Endothelial cell of umbilical vein (primary cell): ENCODE data around the gene MYLK2. TPM values are rescaled to one million over a fixed set of nuclear protein-coding genes. Genes with fewer than 3 reads are reported as not detected.

Source experiments
- BruUV-seq: library from RNA; stranded (reverse); fragments of 400-500 nt; replicated peaks from 2 replicates; lab custom pipeline; 2021; lab: Mats Ljungman, UMichigan
- CTCF ChIA-PET: fragments of 300-600, 350-600 bp; sonication (Branson Sonifier 250); formaldehyde crosslinking; loops from one replicate; lab custom pipeline; 2021; ENCODE audit warnings: antibody characterized with exemption, inconsistent platforms; lab: Charles Lee
- POLR2A ChIA-PET: fragments of 300-600, 350-600 bp; sonication (Branson Sonifier 250); formaldehyde crosslinking; loops from one replicate; lab custom pipeline; 2021; ENCODE audit warnings: antibody characterized with exemption, inconsistent platforms; lab: Charles Lee
- DNase-seq: peaks from one replicate; pipeline ENCODE4 v3.0.0-alpha.2; 2011; ENCODE audit warnings: low read depth, low spot score
- FAIRE-seq: peaks from 2 replicates; lab custom pipeline; 2011; peaks lifted over from hg19 to GRCh38; lab: Jason Lieb, UNC
- H2AFZ ChIP-seq: 2 replicates; pipeline ENCODE4 v1.6.0; 2012; ENCODE audit warnings: low read depth, low read length, control low read depth, inconsistent platforms
- H3K27ac ChIP-seq: 2 replicates; pipeline ENCODE4 v1.5.1; 2011; ENCODE audit warnings: low read depth, mild to moderate bottlenecking, control low read depth, low read length, moderate library complexity; ENCODE audit not compliant: insufficient read depth
- H3K27me3 ChIP-seq, 2 experiments: 2 replicates each; pipeline versions ENCODE4 v1.6.0 to v1.6.1; 2011; ENCODE audit warnings: low read length in 2 of 2, mixed read lengths in 1 of 2; ENCODE audit not compliant: control insufficient read depth in 2 of 2, insufficient read depth in 2 of 2
- H3K36me3 ChIP-seq, 2 experiments: 2 replicates in 1 of 2; 3 replicates in 1 of 2; pipeline ENCODE4 v1.5.1; 2011; ENCODE audit warnings: low read length in 2 of 2, mild to moderate bottlenecking in 1 of 2, moderate library complexity in 1 of 2; ENCODE audit not compliant: control insufficient read depth in 2 of 2, insufficient read depth in 2 of 2; ENCODE audit errors: extremely low read depth in 1 of 2
- H3K4me1 ChIP-seq: 3 replicates; pipeline ENCODE4 v1.5.1; 2011; ENCODE audit warnings: mild to moderate bottlenecking, low read length; ENCODE audit not compliant: control insufficient read depth, insufficient read depth; ENCODE audit errors: extremely low read depth
- H3K4me2 ChIP-seq: 2 replicates; pipeline ENCODE4 v1.6.1; 2011; ENCODE audit warnings: low read length, control low read depth, mixed read lengths; ENCODE audit not compliant: insufficient read depth
- H3K4me3 ChIP-seq, 3 experiments: fragments of 200-600 bp in 1 of 3; sonication (generic), shearing (Covaris generic) in 1 of 3; replicated peaks in 1 of 3; 2 replicates each; pipeline ENCODE4 v1.5.1; 2011 to 2016; ENCODE audit warnings: control low read depth in 3 of 3, low read length in 3 of 3, mild to moderate bottlenecking in 2 of 3, inconsistent platforms in 1 of 3, low read depth in 1 of 3, moderate library complexity in 1 of 3; ENCODE audit not compliant: insufficient read depth in 1 of 3
- H3K79me2 ChIP-seq: 2 replicates; pipeline ENCODE4 v1.6.0; 2012; ENCODE audit warnings: low read length, inconsistent platforms; ENCODE audit not compliant: control insufficient read depth, insufficient read depth
- H3K9ac ChIP-seq: replicated peaks from 2 replicates; pipeline ENCODE3; 2011; ENCODE audit warnings: low read length, control low read depth; ENCODE audit not compliant: insufficient read depth; ENCODE audit errors: extremely low read depth
- H3K9me1 ChIP-seq: replicated peaks from 3 replicates; pipeline ENCODE4 v1.6.0; 2011; ENCODE audit warnings: mild to moderate bottlenecking, low read length; ENCODE audit not compliant: control insufficient read depth, insufficient read depth; ENCODE audit errors: extremely low read depth
- H3K9me3 ChIP-seq: replicated peaks from 2 replicates; pipeline ENCODE4 v1.5.1; 2012; ENCODE audit warnings: low read length, inconsistent platforms; ENCODE audit not compliant: control insufficient read depth, insufficient read depth
- H4K20me1 ChIP-seq: replicated peaks from 2 replicates; pipeline ENCODE3; 2011; ENCODE audit warnings: mild to moderate bottlenecking, low read length; ENCODE audit not compliant: control insufficient read depth, insufficient read depth; ENCODE audit errors: extremely low read depth
- EZH2 ChIP-seq: IDR thresholded peaks from 2 replicates; pipeline ENCODE4 v1.6.1; 2012; ENCODE audit warnings: borderline replicate concordance, low read depth, mild to moderate bottlenecking, moderate library complexity, low read length, inconsistent platforms; ENCODE audit not compliant: severe bottlenecking
- GATA2 ChIP-seq: IDR thresholded peaks from 2 replicates; pipeline ENCODE4 v1.7.0; 2011; ENCODE audit warnings: low read depth, mild to moderate bottlenecking, moderate library complexity, mixed read lengths, low read length; ENCODE audit not compliant: insufficient read length, insufficient read depth
- JUN ChIP-seq: IDR thresholded peaks from 2 replicates; pipeline ENCODE4 v1.6.1; 2011; ENCODE audit warnings: borderline replicate concordance, low read depth; ENCODE audit not compliant: insufficient read length, insufficient read depth
- MYC ChIP-seq: IDR thresholded peaks from one replicate; pipeline ENCODE4 v1.6.1; 2011; ENCODE audit warnings: mild to moderate bottlenecking, low read depth, low read length
- POLR2A ChIP-seq: IDR thresholded peaks from 2 replicates; pipeline ENCODE4 v1.6.1; 2012; ENCODE audit warnings: low read depth, mild to moderate bottlenecking, control low read depth, low read length
- dilution Hi-C: fragments of 300-500 bp; cut with MboI; formaldehyde crosslinking; loops from one replicate; pipeline ENCODE4 v1.15.0; 2019; ENCODE audit warnings: low sequenced_read_pairs; ENCODE audit not compliant: extremely low pct_ligation_motif_present
- intact Hi-C: fragments of 100-400 bp; cut with micrococcal nuclease; formaldehyde crosslinking; loops from one replicate; pipeline ENCODE4 v1.10.0; 2022
- polyA plus RNA-seq, 4 experiments: library from polyadenylated mRNA; depleted of rRNA in 3 of 4; stranded (reverse) in 3 of 4; unstranded in 1 of 4; fragments of >200 nt; gene quantifications; 2 replicates each; pipeline versions ENCODE4 v1.2.1 to v1.2.3, GENCODE V29; 2011 to 2012; ENCODE audit warnings: missing spikeins in 1 of 4
- total RNA-seq: library from RNA; stranded (reverse); gene quantifications from 2 replicates; pipeline ENCODE4 v1.2.3, GENCODE V29; 2021
- TF ChIP-seq, protein P1 (sequence below): IDR thresholded peaks from 2 replicates; pipeline ENCODE4 v1.6.1; 2011; ENCODE audit not compliant: insufficient read depth, insufficient read length
- TF ChIP-seq, protein P2 (sequence below), 2 donors: IDR thresholded peaks; 1 replicate in 1 of 2; 2 replicates in 1 of 2; pipeline ENCODE4 v1.5.1; 2011; ENCODE audit warnings: low read length in 2 of 2, mild to moderate bottlenecking in 2 of 2, moderate library complexity in 2 of 2, control low read depth in 1 of 2, inconsistent platforms in 1 of 2, low read depth in 1 of 2; ENCODE audit not compliant: insufficient read depth in 1 of 2; ENCODE audit errors: extremely low read depth in 1 of 2

The MYLK2 gene
- total and polyA plus RNA-seq, 2 donors (not counting 3 experiments of a cell fraction or from before 2014, with no cell fraction given), result 2.6 to 2.7 TPM

DNA sequence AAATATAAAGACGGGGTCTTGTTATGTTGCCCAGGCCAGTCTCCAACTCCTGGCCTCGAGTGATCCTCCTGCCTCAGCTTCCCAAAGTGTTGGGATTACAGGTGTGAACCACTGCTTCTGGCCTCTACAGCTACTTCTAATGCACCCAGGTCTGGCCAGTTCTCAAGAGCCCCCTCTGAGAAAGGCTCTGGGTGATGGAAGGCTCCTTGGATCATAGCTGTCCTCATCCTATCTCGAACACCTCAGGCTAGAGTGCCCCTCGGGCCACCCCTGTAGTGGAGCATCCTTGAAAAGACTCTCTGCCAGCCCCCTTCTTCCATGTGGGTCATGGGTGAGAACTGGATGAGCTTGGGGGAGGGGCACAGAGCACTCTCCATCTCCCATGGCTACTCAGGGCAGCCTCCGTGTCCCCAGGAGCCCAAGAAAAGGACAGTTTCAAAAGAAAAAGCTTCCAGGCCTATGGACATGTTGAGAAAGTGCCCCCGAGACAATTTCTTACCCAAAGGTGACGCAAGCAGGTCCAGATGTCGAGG, 714 bp upstream of the MYLK2 start:
- no peaks in the 10 kb centered on the region for H3K9me1 ChIP-seq
- no peaks in the 10 kb centered on the region for H3K27me3 ChIP-seq
- DNase-seq (no peak), FAIRE-seq (no peak)
- H3K4me3 ChIP-seq, result no peak overlapping the region
- no peaks in the 10 kb centered on the region for H3K79me2 ChIP-seq
- BruUV-seq, result no TSS peak
- no peak overlapping the region for H2AFZ ChIP-seq
- CTCF ChIA-PET, result interaction anchor here (2.1 to 25.3 kb wide), 3 partner anchors 15 to 212 kb away, joined by 8 to 619 read pairs (median 8); partner anchors contain the start of gene FOXS1
- H3K36me3 ChIP-seq, result no peaks in the 10 kb centered on the region
- dilution Hi-C loops, result no loop called here
- intact Hi-C loops, result no loop called here
- H3K4me2 ChIP-seq, result no peak overlapping the region
- POLR2A ChIA-PET, result interaction anchor here (0.6 kb wide), 1 partner anchor 604 kb away, joined by 8 read pairs; no protein-coding TSS in a partner anchor
- H3K27ac ChIP-seq, result no peak overlapping the region
- H4K20me1 ChIP-seq, result no peaks in the 10 kb centered on the region
- TF ChIP-seq, protein P1, sequence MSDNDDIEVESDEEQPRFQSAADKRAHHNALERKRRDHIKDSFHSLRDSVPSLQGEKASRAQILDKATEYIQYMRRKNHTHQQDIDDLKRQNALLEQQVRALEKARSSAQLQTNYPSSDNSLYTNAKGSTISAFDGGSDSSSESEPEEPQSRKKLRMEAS, result no peak
- TF ChIP-seq, protein P2, sequence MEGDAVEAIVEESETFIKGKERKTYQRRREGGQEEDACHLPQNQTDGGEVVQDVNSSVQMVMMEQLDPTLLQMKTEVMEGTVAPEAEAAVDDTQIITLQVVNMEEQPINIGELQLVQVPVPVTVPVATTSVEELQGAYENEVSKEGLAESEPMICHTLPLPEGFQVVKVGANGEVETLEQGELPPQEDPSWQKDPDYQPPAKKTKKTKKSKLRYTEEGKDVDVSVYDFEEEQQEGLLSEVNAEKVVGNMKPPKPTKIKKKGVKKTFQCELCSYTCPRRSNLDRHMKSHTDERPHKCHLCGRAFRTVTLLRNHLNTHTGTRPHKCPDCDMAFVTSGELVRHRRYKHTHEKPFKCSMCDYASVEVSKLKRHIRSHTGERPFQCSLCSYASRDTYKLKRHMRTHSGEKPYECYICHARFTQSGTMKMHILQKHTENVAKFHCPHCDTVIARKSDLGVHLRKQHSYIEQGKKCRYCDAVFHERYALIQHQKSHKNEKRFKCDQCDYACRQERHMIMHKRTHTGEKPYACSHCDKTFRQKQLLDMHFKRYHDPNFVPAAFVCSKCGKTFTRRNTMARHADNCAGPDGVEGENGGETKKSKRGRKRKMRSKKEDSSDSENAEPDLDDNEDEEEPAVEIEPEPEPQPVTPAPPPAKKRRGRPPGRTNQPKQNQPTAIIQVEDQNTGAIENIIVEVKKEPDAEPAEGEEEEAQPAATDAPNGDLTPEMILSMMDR (IDR thresholded peaks at IDR 0.05; ENCODE audit: extremely low read depth in 1 of 2, insufficient read depth in 1 of 2, low read depth in 1 of 2, low read length in 2 of 2), result no peak
- TF ChIP-seq POLR2A (no peak), EZH2 (no peak), GATA2 (no peak), JUN (no peak), MYC (no peak)
- no peaks in the 10 kb centered on the region for H3K9me3 ChIP-seq
- H3K4me1 ChIP-seq, result peaks cover 6% of the 10 kb centered on the region
- no peak overlapping the region for H3K9ac ChIP-seq
